NB4 (cell line): ENCODE data around the gene HDGFL2.

ENCODE experiments used
- DNase-seq: peaks from one replicate; pipeline ENCODE4 v3.0.0; 2010; ENCODE audit warnings: low read depth
- H3K4me3 ChIP-seq: one replicate; pipeline ENCODE4 v1.5.1; 2011; ENCODE audit warnings: mild to moderate bottlenecking, low read depth, low read length, moderate library complexity
- CTCF ChIP-seq: IDR thresholded peaks from one replicate; pipeline ENCODE4 v1.5.1; 2012; ENCODE audit warnings: low read depth, low read length
- MAX ChIP-seq: IDR thresholded peaks from 2 replicates; pipeline ENCODE4 v1.6.1; 2011; ENCODE audit warnings: low read depth, low read length
- MYC ChIP-seq: IDR thresholded peaks from 2 replicates; pipeline ENCODE4 v1.6.1; 2011; ENCODE audit warnings: low read depth, low read length
- POLR2A ChIP-seq: IDR thresholded peaks from 2 replicates; pipeline ENCODE4 v1.6.1; 2011; ENCODE audit warnings: mild to moderate bottlenecking; ENCODE audit not compliant: insufficient read length; ENCODE audit errors: extremely low read depth

The HDGFL2 gene

GRCh38 chr19:4434391-4434790 lies 37.7 kb upstream of the HDGFL2 start:
- DNase-seq = no peak
- no peak overlapping the region for H3K4me3 ChIP-seq
- TF ChIP-seq POLR2A = no peak

- H3K4me3 ChIP-seq = no peak overlapping the region
- TF ChIP-seq POLR2A (no peak), MAX (no peak), CTCF (no peak), MYC (no peak)
- DNase-seq = no peak
These were observed 35.9 kb upstream of the HDGFL2 start for GRCh38 chr19:4436231-4436630.

- TF ChIP-seq MYC (no peak), CTCF (no peak), MAX (no peak), POLR2A (no peak)
- DNase-seq = no peak
- no peak overlapping the region for H3K4me3 ChIP-seq
These were observed 35.0 kb upstream of the HDGFL2 start for GRCh38 chr19:4437103-4437502.

- TF ChIP-seq CTCF (no peak), MYC (no peak), MAX (no peak), POLR2A (no peak)
- H3K4me3 ChIP-seq = no peak overlapping the region
- no peak for DNase-seq
These were observed 32.9 kb upstream of the HDGFL2 start for GRCh38 chr19:4439243-4439642.

- TF ChIP-seq CTCF (no peak), POLR2A (no peak), MYC (no peak), MAX (no peak)
- DNase-seq = peak; percentile 24
- no peak overlapping the region for H3K4me3 ChIP-seq
These were observed 29.9 kb upstream of the HDGFL2 start for GRCh38 chr19:4441994-4442818.

GRCh38 chr19:4442819-4443146 lies 29.3 kb upstream of the HDGFL2 start:
- no peak for DNase-seq
- TF ChIP-seq CTCF (no peak), MAX (no peak), MYC (no peak), POLR2A (no peak)
- no peak overlapping the region for H3K4me3 ChIP-seq
